RWPE2 (cell line): ENCODE measurements around the gene SAP30.

Experiments used
- ATAC-seq: fragments of 200-7000 bp; cut with Tn5 transposase; 3 replicates; pipeline ENCODE4 v1.9.1; 2021; ENCODE audit warnings: low read depth
- DNase-seq: peaks from one replicate; pipeline ENCODE4 v3.0.0-alpha.2; 2020; ENCODE audit warnings: low spot score
- H3K27ac ChIP-seq: fragments of 450-650 bp; 2 replicates; pipeline ENCODE4 v1.5.1; 2017; ENCODE audit warnings: mild to moderate bottlenecking; ENCODE audit not compliant: poor library complexity, severe bottlenecking
- H3K27me3 ChIP-seq: fragments of 250-450 bp; sonication (Bioruptor Pico); 2 replicates; pipeline ENCODE4 v1.5.1; 2021; ENCODE audit warnings: mild to moderate bottlenecking, moderate library complexity; ENCODE audit not compliant: insufficient read depth, poor library complexity, severe bottlenecking
- H3K36me3 ChIP-seq: fragments of 250-450 bp; sonication (Bioruptor Pico); 2 replicates; pipeline ENCODE4 v1.5.1; 2020; ENCODE audit warnings: low read depth, mild to moderate bottlenecking, moderate library complexity
- H3K4me1 ChIP-seq: fragments of 250-450 bp; sonication (Bioruptor Pico); 2 replicates; pipeline ENCODE4 v1.5.1; 2021; ENCODE audit warnings: mild to moderate bottlenecking, moderate library complexity; ENCODE audit not compliant: insufficient read depth, poor library complexity, severe bottlenecking
- H3K4me3 ChIP-seq: fragments of 250-450 bp; sonication (Bioruptor Pico); 2 replicates; pipeline ENCODE4 v1.5.1; 2021; ENCODE audit warnings: mild to moderate bottlenecking, moderate library complexity; ENCODE audit not compliant: severe bottlenecking
- H3K9me3 ChIP-seq: fragments of 250-450 bp; sonication (Bioruptor Pico); 2 replicates; pipeline ENCODE4 v1.5.1; 2021; ENCODE audit warnings: mild to moderate bottlenecking, moderate library complexity; ENCODE audit not compliant: severe bottlenecking
- TF ChIP-seq, protein P1 (sequence below): fragments of 450-650 bp; IDR thresholded peaks from one replicate; pipeline ENCODE4 v1.5.1; 2017; ENCODE audit warnings: mild to moderate bottlenecking, moderate library complexity; ENCODE audit not compliant: poor library complexity, severe bottlenecking

Gene SAP30, protein sequence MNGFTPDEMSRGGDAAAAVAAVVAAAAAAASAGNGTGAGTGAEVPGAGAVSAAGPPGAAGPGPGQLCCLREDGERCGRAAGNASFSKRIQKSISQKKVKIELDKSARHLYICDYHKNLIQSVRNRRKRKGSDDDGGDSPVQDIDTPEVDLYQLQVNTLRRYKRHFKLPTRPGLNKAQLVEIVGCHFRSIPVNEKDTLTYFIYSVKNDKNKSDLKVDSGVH

GRCh38 chr4:173370477-173371291, at the start of gene SAP30:
Gene SAP30 (plus strand): TSS chr4:173370954. CDS start chr4:173371183, 229 bp downstream.
- Histone ChIP-seq H3K4me3 (peak within 1 kb of the TSS; percentile 59), H3K36me3 (peaks cover 14% of the 10 kb centered on the region), H3K27ac (peak within 1 kb of the TSS; percentile 90), H3K4me1 (peaks cover 16% of the 10 kb centered on the region), H3K27me3 (no peaks in the 10 kb centered on the region), H3K9me3 (no peaks in the 10 kb centered on the region)
- TF ChIP-seq, protein P1, sequence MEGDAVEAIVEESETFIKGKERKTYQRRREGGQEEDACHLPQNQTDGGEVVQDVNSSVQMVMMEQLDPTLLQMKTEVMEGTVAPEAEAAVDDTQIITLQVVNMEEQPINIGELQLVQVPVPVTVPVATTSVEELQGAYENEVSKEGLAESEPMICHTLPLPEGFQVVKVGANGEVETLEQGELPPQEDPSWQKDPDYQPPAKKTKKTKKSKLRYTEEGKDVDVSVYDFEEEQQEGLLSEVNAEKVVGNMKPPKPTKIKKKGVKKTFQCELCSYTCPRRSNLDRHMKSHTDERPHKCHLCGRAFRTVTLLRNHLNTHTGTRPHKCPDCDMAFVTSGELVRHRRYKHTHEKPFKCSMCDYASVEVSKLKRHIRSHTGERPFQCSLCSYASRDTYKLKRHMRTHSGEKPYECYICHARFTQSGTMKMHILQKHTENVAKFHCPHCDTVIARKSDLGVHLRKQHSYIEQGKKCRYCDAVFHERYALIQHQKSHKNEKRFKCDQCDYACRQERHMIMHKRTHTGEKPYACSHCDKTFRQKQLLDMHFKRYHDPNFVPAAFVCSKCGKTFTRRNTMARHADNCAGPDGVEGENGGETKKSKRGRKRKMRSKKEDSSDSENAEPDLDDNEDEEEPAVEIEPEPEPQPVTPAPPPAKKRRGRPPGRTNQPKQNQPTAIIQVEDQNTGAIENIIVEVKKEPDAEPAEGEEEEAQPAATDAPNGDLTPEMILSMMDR: no peak
- peak; percentile 79 for ATAC-seq
- DNase-seq: peak; percentile 98

GRCh38 chr4:173325007-173325736, 45.6 kb upstream of the SAP30 start:
- H3K4me1 ChIP-seq: no peaks in the 10 kb centered on the region
- H3K27ac ChIP-seq: no peak overlapping the region
- TF ChIP-seq, protein P1: no peak
- no peak overlapping the region for H3K4me3 ChIP-seq
- no peak for DNase-seq
- H3K9me3 ChIP-seq: no peaks in the 10 kb centered on the region
- ATAC-seq: no peak
- no peaks in the 10 kb centered on the region for H3K27me3 ChIP-seq
- H3K36me3 ChIP-seq: peaks cover 39% of the 10 kb centered on the region

DNA sequence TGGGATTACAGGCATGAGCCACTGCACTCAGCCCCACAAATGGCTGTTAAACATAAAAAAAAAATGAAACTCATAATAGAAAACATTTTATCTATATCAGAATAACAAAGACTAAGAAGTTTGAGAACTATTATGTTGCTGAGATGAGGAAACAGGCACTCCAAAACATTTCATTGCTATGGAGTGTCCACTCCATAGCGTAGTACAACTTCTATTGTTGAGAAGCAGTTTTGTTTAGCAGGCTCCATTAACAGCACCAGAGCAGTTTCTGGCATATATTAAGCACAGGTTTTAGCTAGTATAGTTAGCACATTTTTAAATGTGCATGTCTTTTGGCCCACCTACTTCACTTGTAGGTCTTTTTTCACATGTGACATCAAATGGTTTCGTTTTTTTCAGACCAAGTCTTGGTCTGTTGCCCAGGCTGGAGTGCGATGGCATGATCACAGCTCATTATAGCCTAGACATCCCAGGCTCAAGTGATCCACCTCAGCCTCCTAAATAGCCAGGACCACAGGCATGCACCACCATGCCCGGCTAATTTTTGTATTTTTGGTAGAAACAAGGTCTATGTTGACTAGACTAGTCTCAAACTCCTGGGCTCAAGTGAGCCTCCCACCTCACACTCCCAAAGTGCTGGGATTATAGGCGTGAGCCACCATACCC, 42.4 kb upstream of the SAP30 start:
- Histone ChIP-seq H3K9me3 (no peaks in the 10 kb centered on the region), H3K27ac (no peak overlapping the region), H3K4me1 (peaks cover 15% of the 10 kb centered on the region), H3K36me3 (peaks cover 71% of the 10 kb centered on the region), H3K4me3 (no peak overlapping the region), H3K27me3 (no peaks in the 10 kb centered on the region)
- TF ChIP-seq, protein P1: no peak
- DNase-seq: no peak
- ATAC-seq: no peak

DNA sequence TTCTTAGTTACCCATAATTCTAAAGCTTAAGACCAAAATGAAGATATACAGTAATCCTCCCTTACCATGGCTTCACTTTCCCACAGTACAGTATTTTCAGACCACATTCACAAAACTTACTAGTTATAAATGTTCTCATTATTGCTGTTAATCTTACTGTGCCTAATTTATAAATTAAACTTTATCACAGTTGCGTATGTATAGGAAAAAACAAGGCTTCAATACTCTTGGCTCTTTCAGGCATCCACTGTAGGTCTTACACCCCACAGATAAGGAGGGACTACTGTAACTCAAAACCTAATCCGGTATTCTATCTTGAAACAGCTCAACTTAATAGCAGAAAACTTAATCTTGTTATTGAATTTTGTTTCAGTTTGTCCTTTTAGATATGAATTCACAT, 40.2 kb upstream of the SAP30 start:
- TF ChIP-seq, protein P1: no peak
- H3K27me3 ChIP-seq: no peaks in the 10 kb centered on the region
- ATAC-seq (no peak), DNase-seq (no peak)
- no peak overlapping the region for H3K27ac ChIP-seq
- no peaks in the 10 kb centered on the region for H3K9me3 ChIP-seq
- no peak overlapping the region for H3K4me3 ChIP-seq
- peaks cover 16% of the 10 kb centered on the region for H3K4me1 ChIP-seq
- H3K36me3 ChIP-seq: peaks cover 70% of the 10 kb centered on the region
